Smooth muscle cell (in vitro differentiated cells): ENCODE data around the gene PFN3. TPM values are rescaled to one million over a fixed set of nuclear protein-coding genes. Genes with fewer than 3 reads are reported as not detected.

Experiments
- DNase-seq: peaks from one replicate; lab custom pipeline; 2025; ENCODE audit not compliant: unreplicated experiment; lab: John Stamatoyannopoulos, UW
- H2AFZ ChIP-seq: fragments of 200-600 bp; sonication (generic); 2 replicates; pipeline ENCODE4 v1.6.0; 2016; ENCODE audit warnings: antibody characterized with exemption, low read depth, mild to moderate bottlenecking
- H3F3A ChIP-seq: fragments of 200-600 bp; sonication (generic); 2 replicates; pipeline ENCODE4 v1.6.0; 2017; ENCODE audit warnings: antibody characterized with exemption, low read depth
- H3K27ac ChIP-seq: fragments of 200-600 bp; sonication (generic); 2 replicates; pipeline ENCODE4 v1.5.1; 2016; ENCODE audit warnings: low read depth, mild to moderate bottlenecking
- H3K27me3 ChIP-seq: fragments of 200-600 bp; sonication (generic); 2 replicates; pipeline ENCODE4 v1.6.1; 2016; ENCODE audit warnings: low read depth, mild to moderate bottlenecking
- H3K36me3 ChIP-seq: fragments of 200-600 bp; sonication (generic); 2 replicates; pipeline ENCODE4 v1.5.1; 2016; ENCODE audit warnings: low read depth
- H3K4me1 ChIP-seq: fragments of 200-600 bp; sonication (generic); 2 replicates; pipeline ENCODE4 v1.5.1; 2016; ENCODE audit warnings: low read depth
- H3K4me2 ChIP-seq: fragments of 200-600 bp; sonication (generic); 2 replicates; pipeline ENCODE4 v1.6.0; 2016; ENCODE audit warnings: mild to moderate bottlenecking
- H3K4me3 ChIP-seq: fragments of 200-600 bp; sonication (generic); 2 replicates; pipeline ENCODE4 v1.5.1; 2016; ENCODE audit warnings: mild to moderate bottlenecking
- H3K79me2 ChIP-seq: fragments of 200-600 bp; sonication (generic); 2 replicates; pipeline ENCODE4 v1.6.0; 2016; ENCODE audit warnings: low read depth, mild to moderate bottlenecking
- H3K9ac ChIP-seq: fragments of 200-600 bp; sonication (generic); 2 replicates; pipeline ENCODE4 v1.6.0; 2016; ENCODE audit warnings: low read depth
- H3K9me3 ChIP-seq: fragments of 200-600 bp; sonication (generic); replicated peaks from 2 replicates; pipeline ENCODE4 v1.5.1; 2016; ENCODE audit warnings: low read depth
- H4K20me1 ChIP-seq: fragments of 200-600 bp; sonication (generic); 2 replicates; pipeline ENCODE4 v1.6.0; 2016; ENCODE audit warnings: low read depth
- WGBS: methylation state at CpG from one replicate; pipeline ENCODE4 v1.1.7; 2016; ENCODE audit warnings: low lambda C conversion rate; 5-methylcytosine and 5-hydroxymethylcytosine counted together
- polyA plus RNA-seq: library from polyadenylated mRNA; unstranded; fragments of >200 nt; fragmentation: Nextera tagmentation; extraction: Ambion mirVana; gene quantifications from 2 replicates; pipeline ENCODE4 v1.2.1, GENCODE V29; 2016
- total RNA-seq: library from RNA; depleted of rRNA; stranded (reverse); fragments of >200 nt; gene quantifications from 2 replicates; pipeline ENCODE4 v1.2.3, GENCODE V29; 2014
- TF ChIP-seq, protein P1 (sequence below): fragments of 200-600 bp; sonication (generic); IDR thresholded peaks from 2 replicates; pipeline ENCODE4 v1.5.1; 2017; ENCODE audit warnings: borderline replicate concordance, mild to moderate bottlenecking, antibody characterized with exemption; ENCODE audit not compliant: insufficient read depth, poor library complexity, severe bottlenecking

PFN3 gene
- total and polyA plus RNA-seq, 2 experiments from 2014 or later = not detected

DNA sequence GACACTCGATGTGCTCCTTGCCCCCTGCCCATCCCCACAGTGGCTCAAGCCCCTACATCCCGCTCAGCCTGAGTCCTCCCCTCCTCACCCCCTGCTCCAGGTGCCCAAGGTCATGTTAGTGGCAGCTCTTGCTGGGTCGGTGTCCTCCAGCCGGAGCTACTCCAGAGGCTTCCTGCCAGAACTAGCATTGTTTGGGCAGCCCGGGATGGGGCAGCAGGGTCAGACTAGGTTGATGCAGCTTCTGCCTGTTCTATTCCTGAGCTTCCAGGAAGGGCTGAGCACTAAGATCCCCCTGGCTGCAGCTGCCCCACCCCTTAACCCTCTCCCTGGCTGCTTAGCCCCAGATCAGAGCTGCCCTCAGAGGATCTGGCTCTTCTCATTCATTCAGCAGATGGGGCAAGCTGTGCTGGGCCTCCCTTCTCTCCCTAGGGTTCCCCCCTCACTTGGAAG lies 42.1 kb downstream of the PFN3 start:
- Histone ChIP-seq H3K36me3 (no peaks in the 10 kb centered on the region), H3K9me3 (no peaks in the 10 kb centered on the region), H2AFZ (no peak overlapping the region), H3K27me3 (no peaks in the 10 kb centered on the region), H3K27ac (no peak overlapping the region), H3K79me2 (no peaks in the 10 kb centered on the region), H3F3A (no peaks in the 10 kb centered on the region), H4K20me1 (no peaks in the 10 kb centered on the region), H3K4me1 (peaks cover 8% of the 10 kb centered on the region), H3K4me2 (no peak overlapping the region), H3K4me3 (no peak overlapping the region), H3K9ac (no peak overlapping the region)
- TF ChIP-seq, protein P1, sequence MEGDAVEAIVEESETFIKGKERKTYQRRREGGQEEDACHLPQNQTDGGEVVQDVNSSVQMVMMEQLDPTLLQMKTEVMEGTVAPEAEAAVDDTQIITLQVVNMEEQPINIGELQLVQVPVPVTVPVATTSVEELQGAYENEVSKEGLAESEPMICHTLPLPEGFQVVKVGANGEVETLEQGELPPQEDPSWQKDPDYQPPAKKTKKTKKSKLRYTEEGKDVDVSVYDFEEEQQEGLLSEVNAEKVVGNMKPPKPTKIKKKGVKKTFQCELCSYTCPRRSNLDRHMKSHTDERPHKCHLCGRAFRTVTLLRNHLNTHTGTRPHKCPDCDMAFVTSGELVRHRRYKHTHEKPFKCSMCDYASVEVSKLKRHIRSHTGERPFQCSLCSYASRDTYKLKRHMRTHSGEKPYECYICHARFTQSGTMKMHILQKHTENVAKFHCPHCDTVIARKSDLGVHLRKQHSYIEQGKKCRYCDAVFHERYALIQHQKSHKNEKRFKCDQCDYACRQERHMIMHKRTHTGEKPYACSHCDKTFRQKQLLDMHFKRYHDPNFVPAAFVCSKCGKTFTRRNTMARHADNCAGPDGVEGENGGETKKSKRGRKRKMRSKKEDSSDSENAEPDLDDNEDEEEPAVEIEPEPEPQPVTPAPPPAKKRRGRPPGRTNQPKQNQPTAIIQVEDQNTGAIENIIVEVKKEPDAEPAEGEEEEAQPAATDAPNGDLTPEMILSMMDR = no peak
- DNase-seq = no peak
- WGBS = 80% methylated on average over 5 of the region's 5 CpGs

DNA sequence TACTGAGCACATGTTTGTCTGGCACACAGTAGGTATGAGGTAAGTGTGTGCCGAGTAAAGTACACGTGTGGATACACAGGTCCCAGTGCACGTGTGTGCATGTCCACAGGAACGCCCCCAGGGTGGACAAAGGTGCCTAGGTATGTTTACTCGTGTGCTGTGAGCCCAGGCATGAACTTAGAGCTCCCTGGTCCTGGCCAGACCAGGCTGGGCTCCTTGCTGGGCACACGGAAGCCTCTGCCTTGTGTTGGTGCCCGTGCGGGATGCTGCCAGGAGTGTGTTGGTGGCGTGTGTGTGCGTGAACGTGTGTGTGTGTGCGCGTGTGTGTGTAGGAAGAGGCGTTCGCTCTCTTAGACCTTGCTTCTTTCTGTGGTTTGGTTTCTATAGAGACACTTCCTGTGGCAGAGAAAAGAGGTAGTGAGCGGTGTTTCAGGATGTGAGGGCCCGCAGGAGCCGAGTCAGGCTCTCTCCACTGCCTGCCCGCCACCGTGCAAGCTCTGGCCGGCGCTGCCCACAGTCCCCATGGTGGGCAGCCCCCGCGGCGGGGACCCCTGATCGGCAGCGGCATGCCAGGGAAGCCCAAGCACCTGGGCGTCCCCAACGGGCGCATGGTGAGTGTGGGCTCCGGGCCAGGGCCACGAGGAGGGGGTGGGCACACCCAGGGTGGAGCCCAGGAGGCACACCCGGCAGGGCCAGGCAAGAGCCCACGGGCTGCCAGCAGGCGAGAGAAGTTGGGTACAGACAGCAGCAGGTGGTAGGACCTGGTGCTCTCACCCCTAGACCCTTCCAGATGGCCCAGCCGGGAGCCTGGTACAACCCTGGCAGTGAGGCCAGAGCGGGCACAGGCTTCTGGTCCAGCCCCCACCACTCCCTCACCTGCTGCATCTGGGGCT lies 42.8 kb downstream of the PFN3 start, which contains the start of gene RGS14:
RGS14 (plus strand) TSS at position 466 of the 893 bp plus-strand sequence; CDS start at position 567, 101 bp downstream.
- H2AFZ ChIP-seq = no peak within 1 kb of the TSS
- H3K9ac ChIP-seq = no peak within 1 kb of the TSS
- H3K27ac ChIP-seq = no peak within 1 kb of the TSS

DNA sequence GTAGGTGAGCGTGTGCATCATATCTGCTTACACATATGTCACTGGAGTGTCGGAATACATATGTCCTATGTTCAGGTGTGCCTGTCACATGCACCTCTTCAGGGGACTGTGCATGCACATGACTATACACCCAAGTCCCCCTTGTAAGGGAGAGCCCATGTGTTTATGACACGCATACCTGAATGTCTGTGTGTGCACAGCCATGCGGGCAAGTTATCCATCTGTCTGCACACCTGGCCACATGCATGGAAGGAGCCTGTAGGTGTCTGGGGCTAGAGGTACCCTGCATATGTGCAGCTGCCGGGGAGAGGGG lies 43.4 kb downstream of the PFN3 start:
- H3K79me2 ChIP-seq = no peaks in the 10 kb centered on the region
- WGBS = 95% methylated on average over 5 of the region's 5 CpGs
- H2AFZ ChIP-seq = no peak overlapping the region
- H4K20me1 ChIP-seq = no peaks in the 10 kb centered on the region
- no peaks in the 10 kb centered on the region for H3K4me1 ChIP-seq
- no peak overlapping the region for H3K4me2 ChIP-seq
- H3K9ac ChIP-seq = no peak overlapping the region
- H3K27ac ChIP-seq = no peak overlapping the region
- no peaks in the 10 kb centered on the region for H3K36me3 ChIP-seq
- no peaks in the 10 kb centered on the region for H3F3A ChIP-seq
- no peaks in the 10 kb centered on the region for H3K27me3 ChIP-seq
- H3K4me3 ChIP-seq = no peak overlapping the region
- no peaks in the 10 kb centered on the region for H3K9me3 ChIP-seq
- no peak for DNase-seq
- TF ChIP-seq, protein P1 = no peak

More for the DNA sequence above, 42.8 kb downstream of the PFN3 start, which contains the start of gene RGS14:
- TF ChIP-seq, protein P1 = no peak
- no peaks in the 10 kb centered on the region for H3K9me3 ChIP-seq
- H3F3A ChIP-seq = no peaks in the 10 kb centered on the region
- H3K36me3 ChIP-seq = no peaks in the 10 kb centered on the region
- no peak within 1 kb of the TSS for H3K4me3 ChIP-seq
- no peaks in the 10 kb centered on the region for H4K20me1 ChIP-seq
- WGBS = 85% methylated on average over 37 of the region's 37 CpGs
- H3K4me2 ChIP-seq = no peak within 1 kb of the TSS
- no peaks in the 10 kb centered on the region for H3K79me2 ChIP-seq
- peaks cover 4% of the 10 kb centered on the region for H3K4me1 ChIP-seq
- no peak for DNase-seq
- H3K27me3 ChIP-seq = no peaks in the 10 kb centered on the region
